GM21723 (cell line): ENCODE data around the gene USP17L21.
"Not testable (repeated sequence)": the region's sequence is repeated elsewhere in the genome, so short reads cannot be mapped to it uniquely, and the experiment has no call there.

Experiments
- ATAC-seq: cut with Tn5 transposase; IDR thresholded peaks from one replicate; pipeline ENCODE4 v1.9.1; 2021; ENCODE audit warnings: mild to moderate bottlenecking, moderate library complexity; ENCODE audit not compliant: unreplicated experiment

The USP17L21 gene, protein sequence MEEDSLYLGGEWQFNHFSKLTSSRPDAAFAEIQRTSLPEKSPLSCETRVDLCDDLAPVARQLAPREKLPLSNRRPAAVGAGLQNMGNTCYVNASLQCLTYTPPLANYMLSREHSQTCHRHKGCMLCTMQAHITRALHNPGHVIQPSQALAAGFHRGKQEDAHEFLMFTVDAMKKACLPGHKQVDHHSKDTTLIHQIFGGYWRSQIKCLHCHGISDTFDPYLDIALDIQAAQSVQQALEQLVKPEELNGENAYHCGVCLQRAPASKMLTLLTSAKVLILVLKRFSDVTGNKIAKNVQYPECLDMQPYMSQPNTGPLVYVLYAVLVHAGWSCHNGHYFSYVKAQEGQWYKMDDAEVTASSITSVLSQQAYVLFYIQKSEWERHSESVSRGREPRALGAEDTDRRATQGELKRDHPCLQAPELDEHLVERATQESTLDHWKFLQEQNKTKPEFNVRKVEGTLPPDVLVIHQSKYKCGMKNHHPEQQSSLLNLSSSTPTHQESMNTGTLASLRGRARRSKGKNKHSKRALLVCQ

DNA sequence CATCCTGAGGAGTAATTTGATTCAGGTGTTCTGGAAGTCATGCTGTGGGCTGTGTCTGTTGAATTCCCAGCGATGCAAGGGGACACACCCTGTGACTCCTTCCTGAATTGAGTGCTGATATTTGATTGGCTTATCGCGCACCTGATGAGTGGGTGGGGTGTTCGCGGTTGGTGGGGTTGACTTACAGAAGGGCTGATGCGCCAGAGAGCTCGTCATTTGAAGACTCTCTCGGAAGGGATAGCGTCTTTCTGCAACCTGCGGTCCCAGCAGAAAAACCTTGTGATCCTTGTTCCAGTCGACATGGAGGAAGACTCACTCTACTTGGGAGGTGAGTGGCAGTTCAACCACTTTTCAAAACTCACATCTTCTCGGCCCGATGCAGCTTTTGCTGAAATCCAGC is at the start of gene USP17L21:
TSS of gene USP17L21 (plus strand) at position 301 of the 400 bp plus-strand sequence. CDS start at position 301, 0 bp downstream.
- not testable (repeated sequence) for ATAC-seq

DNA sequence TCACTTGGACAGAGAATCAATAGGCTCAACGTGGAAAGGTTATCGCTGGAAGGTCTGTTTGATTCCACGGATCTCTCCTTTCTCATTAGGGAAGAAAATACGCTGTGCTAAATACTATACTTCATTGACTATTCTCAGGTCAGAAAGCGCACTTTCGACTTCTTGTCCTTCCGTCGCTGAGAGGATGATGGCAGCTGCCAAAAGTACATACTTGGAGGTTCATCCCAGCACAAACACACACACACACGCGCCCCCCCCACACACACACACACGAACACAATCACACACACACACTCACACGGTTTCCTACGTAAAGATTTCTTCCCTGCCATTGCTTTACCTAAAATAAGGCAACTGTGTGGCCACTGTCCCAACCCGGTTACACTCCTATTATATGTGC is 48.0 kb upstream of the USP17L21 start:
- ATAC-seq, result not testable (repeated sequence)

DNA sequence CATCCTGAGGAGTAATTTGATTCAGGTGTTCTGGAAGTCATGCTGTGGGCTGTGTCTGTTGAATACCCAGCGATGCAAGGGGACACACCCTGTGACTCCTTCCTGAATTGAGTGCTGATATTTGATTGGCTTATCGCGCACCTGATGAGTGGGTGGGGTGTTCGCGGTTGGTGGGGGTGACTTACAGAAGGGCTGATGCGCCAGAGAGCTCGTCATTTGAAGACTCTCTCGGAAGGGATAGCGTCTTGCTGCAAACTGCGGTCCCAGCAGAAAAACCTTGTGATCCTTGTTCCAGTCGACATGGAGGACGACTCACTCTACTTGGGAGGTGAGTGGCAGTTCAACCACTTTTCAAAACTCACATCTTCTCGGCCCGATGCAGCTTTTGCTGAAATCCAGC is 47.6 kb upstream of the USP17L21 start, which contains the start of gene USP17L11:
TSS of gene USP17L11 (plus strand) at position 301 of the 400 bp plus-strand sequence. CDS start at position 301, 0 bp downstream.
- not testable (repeated sequence) for ATAC-seq

DNA sequence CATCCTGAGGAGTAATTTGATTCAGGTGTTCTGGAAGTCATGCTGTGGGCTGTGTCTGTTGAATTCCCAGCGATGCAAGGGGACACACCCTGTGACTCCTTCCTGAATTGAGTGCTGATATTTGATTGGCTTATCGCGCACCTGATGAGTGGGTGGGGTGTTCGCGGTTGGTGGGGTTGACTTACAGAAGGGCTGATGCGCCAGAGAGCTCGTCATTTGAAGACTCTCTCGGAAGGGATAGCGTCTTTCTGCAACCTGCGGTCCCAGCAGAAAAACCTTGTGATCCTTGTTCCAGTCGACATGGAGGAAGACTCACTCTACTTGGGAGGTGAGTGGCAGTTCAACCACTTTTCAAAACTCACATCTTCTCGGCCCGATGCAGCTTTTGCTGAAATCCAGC is 42.8 kb upstream of the USP17L21 start, which contains the start of gene USP17L12:
TSS of gene USP17L12 (plus strand) at position 301 of the 400 bp plus-strand sequence. CDS start at position 301, 0 bp downstream.
- ATAC-seq, result not testable (repeated sequence)

DNA sequence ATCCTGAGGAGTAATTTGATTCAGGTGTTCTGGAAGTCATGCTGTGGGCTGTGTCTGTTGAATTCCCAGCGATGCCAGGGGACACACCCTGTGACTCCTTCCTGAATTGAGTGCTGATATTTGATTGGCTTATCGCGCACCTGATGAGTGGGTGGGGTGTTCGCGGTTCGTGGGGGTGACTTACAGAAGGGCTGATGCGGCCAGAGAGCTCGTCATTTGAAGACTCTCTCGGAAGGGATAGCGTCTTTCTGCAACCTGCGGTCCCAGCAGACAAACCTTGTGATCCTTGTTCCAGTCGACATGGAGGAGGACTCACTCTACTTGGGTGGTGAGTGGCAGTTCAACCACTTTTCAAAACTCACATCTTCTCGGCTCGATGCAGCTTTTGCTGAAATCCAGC is 38.1 kb upstream of the USP17L21 start, which contains the start of gene USP17L13:
TSS of gene USP17L13 (plus strand) at position 301 of the 400 bp plus-strand sequence. CDS start at position 301, 0 bp downstream.
- not testable (repeated sequence) for ATAC-seq

DNA sequence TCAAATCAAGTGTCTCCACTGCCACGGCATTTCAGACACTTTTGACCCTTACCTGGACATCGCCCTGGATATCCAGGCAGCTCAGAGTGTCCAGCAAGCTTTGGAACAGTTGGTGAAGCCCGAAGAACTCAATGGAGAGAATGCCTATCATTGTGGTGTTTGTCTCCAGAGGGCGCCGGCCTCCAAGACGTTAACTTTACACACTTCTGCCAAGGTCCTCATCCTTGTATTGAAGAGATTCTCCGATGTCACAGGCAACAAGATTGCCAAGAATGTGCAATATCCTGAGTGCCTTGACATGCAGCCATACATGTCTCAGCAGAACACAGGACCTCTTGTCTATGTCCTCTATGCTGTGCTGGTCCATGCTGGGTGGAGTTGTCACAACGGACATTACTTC is 32.4 kb upstream of the USP17L21 start:
- ATAC-seq, result not testable (repeated sequence)

DNA sequence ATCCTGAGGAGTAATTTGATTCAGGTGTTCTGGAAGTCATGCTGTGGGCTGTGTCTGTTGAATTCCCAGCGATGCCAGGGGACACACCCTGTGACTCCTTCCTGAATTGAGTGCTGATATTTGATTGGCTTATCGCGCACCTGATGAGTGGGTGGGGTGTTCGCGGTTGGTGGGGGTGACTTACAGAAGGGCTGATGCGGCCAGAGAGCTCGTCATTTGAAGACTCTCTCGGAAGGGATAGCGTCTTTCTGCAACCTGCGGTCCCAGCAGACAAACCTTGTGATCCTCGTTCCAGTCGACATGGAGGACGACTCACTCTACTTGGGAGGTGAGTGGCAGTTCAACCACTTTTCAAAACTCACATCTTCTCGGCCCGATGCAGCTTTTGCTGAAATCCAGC is 28.6 kb upstream of the USP17L21 start, which contains the start of gene USP17L15:
TSS of gene USP17L15 (plus strand) at position 301 of the 400 bp plus-strand sequence. CDS start at position 301, 0 bp downstream.
- ATAC-seq, result not testable (repeated sequence)

DNA sequence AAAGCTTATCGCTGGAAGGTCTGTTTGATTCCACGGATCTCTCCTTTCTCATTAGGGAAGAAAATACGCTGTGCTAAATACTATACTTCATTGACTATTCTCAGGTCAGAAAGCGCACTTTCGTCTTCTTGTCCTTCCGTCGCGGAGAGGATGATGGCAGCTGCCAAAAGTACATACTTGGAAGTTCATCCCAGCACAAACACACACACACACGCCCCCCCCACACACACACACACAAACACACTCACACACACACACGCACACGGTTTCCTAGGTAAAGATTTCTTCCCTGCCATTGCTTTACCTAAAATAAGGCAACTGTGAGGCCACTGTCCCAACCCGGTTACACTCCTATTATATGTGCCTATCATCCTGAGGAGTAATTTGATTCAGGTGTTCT is 24.2 kb upstream of the USP17L21 start:
- ATAC-seq, result not testable (repeated sequence)

DNA sequence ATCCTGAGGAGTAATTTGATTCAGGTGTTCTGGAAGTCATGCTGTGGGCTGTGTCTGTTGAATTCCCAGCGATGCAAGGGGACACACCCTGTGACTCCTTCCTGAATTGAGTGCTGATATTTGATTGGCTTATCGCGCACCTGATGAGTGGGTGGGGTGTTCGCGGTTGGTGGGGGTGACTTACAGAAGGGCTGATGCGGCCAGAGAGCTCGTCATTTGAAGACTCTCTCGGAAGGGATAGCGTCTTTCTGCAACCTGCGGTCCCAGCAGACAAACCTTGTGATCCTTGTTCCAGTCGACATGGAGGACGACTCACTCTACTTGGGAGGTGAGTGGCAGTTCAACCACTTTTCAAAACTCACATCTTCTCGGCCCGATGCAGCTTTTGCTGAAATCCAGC is 19.1 kb upstream of the USP17L21 start, which contains the start of gene USP17L17:
TSS of gene USP17L17 (plus strand) at position 301 of the 400 bp plus-strand sequence. CDS start at position 301, 0 bp downstream.
- ATAC-seq, result not testable (repeated sequence)

DNA sequence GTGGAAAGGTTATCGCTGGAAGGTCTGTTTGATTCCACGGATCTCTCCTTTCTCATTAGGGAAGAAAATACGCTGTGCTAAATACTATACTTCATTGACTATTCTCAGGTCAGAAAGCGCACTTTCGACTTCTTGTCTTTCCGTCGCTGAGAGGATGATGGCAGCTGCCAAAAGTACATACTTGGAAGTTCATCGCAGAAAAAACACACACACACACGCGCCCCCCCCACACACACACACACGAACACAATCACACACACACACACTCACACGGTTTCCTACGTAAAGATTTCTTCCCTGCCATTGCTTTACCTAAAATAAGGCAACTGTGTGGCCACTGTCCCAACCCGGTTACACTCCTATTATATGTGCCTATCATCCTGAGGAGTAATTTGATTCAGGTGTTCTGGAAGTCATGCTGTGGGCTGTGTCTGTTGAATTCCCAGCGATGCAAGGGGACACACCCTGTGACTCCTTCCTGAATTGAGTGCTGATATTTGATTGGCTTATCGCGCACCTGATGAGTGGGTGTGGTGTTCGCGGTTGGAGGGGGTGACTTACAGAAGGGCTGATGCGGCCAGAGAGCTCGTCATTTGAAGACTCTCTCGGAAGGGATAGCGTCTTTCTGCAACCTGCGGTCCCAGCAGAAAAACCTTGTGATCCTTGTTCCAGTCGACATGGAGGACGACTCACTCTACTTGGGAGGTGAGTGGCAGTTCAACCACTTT is 14.6 kb upstream of the USP17L21 start, which contains the start of gene USP17L18:
TSS of gene USP17L18 (plus strand) at position 678 of the 728 bp plus-strand sequence. CDS start at position 678, 0 bp downstream.
- ATAC-seq, result not testable (repeated sequence)

DNA sequence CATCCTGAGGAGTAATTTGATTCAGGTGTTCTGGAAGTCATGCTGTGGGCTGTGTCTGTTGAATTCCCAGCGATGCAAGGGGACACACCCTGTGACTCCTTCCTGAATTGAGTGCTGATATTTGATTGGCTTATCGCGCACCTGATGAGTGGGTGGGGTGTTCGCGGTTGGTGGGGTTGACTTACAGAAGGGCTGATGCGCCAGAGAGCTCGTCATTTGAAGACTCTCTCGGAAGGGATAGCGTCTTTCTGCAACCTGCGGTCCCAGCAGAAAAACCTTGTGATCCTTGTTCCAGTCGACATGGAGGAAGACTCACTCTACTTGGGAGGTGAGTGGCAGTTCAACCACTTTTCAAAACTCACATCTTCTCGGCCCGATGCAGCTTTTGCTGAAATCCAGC is 9.6 kb upstream of the USP17L21 start, which contains the start of gene USP17L19:
TSS of gene USP17L19 (plus strand) at position 301 of the 400 bp plus-strand sequence. CDS start at position 301, 0 bp downstream.
- ATAC-seq, result not testable (repeated sequence)

DNA sequence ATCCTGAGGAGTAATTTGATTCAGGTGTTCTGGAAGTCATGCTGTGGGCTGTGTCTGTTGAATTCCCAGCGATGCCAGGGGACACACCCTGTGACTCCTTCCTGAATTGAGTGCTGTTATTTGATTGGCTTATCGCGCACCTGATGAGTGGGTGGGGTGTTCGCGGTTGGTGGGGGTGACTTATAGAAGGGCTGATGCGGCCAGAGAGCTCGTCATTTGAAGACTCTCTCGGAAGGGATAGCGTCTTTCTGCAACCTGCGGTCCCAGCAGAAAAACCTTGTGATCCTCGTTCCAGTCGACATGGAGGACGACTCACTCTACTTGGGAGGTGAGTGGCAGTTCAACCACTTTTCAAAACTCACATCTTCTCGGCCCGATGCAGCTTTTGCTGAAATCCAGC is 4.8 kb upstream of the USP17L21 start, which contains the start of gene USP17L20:
TSS of gene USP17L20 (plus strand) at position 301 of the 400 bp plus-strand sequence. CDS start at position 301, 0 bp downstream.
- not testable (repeated sequence) for ATAC-seq

DNA sequence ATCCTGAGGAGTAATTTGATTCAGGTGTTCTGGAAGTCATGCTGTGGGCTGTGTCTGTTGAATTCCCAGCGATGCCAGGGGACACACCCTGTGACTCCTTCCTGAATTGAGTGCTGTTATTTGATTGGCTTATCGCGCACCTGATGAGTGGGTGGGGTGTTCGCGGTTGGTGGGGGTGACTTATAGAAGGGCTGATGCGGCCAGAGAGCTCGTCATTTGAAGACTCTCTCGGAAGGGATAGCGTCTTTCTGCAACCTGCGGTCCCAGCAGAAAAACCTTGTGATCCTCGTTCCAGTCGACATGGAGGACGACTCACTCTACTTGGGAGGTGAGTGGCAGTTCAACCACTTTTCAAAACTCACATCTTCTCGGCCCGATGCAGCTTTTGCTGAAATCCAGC is 4.6 kb downstream of the USP17L21 start, which contains the start of gene USP17L22:
TSS of gene USP17L22 (plus strand) at position 301 of the 400 bp plus-strand sequence. CDS start at position 301, 0 bp downstream.
- not testable (repeated sequence) for ATAC-seq

DNA sequence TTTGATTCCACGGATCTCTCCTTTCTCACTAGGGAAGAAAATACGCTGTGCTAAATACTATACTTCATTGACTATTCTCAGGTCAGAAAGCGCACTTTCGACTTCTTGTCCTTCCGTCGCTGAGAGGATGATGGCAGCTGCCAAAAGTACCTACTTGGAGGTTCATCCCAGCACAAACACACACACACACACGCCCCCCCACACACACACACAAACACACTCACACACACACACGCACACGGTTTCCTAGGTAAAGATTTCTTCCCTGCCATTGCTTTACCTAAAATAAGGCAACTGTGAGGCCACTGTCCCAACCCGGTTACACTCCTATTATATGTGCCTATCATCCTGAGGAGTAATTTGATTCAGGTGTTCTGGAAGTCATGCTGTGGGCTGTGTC is 9.0 kb downstream of the USP17L21 start:
- not testable (repeated sequence) for ATAC-seq
